Epidermal melanocyte (primary cell): ENCODE results near the gene SNX10.

Experiments used
- DNase-seq: peaks from one replicate; pipeline ENCODE4 v3.0.0; 2011; ENCODE audit warnings: low spot score; ENCODE audit not compliant: insufficient read length

Gene SNX10

GRCh38 chr7:26399736-26400135 is 108.1 kb downstream of the SNX10 start:
- no peak for DNase-seq

DNA sequence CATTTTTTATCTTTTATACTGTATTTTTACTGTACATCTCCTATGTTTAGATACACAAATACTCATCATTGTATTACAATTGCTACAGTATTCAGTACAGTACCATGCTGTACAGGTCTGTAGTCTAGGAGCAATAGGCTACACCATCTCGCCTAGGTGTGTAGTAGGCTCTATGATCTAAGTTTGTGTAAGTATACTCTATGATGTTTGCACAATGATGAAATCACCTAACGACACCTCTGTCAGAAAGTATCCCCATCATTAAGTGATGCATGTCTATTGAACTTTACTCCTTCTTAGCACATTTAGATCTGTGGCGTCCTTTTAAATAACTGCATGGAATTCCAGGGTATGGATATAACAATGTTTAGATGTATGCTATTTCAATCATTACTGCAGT is 112.0 kb downstream of the SNX10 start:
- no peak for DNase-seq

GRCh38 chr7:26404189-26404996 is 112.7 kb downstream of the SNX10 start:
- no peak for DNase-seq

DNA sequence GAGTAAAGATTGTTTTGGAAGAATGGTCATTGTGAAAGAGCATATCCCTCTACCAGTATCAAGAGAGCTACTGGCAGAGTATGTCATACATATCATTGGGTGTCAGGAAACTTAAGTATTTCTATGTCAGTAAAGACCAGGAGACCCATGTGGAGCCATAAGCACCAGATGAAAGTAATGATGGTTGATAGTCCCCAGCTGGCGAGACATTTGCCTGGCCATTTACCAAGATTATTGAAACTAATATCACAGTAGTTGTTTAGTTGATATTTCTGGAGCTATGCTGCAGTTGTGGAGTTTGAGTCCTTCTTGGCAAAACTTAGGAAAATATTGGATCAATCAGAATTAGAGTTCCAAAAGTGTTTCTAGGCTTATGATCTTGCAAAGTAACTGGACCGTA is 114.8 kb downstream of the SNX10 start:
- no peak for DNase-seq

DNA sequence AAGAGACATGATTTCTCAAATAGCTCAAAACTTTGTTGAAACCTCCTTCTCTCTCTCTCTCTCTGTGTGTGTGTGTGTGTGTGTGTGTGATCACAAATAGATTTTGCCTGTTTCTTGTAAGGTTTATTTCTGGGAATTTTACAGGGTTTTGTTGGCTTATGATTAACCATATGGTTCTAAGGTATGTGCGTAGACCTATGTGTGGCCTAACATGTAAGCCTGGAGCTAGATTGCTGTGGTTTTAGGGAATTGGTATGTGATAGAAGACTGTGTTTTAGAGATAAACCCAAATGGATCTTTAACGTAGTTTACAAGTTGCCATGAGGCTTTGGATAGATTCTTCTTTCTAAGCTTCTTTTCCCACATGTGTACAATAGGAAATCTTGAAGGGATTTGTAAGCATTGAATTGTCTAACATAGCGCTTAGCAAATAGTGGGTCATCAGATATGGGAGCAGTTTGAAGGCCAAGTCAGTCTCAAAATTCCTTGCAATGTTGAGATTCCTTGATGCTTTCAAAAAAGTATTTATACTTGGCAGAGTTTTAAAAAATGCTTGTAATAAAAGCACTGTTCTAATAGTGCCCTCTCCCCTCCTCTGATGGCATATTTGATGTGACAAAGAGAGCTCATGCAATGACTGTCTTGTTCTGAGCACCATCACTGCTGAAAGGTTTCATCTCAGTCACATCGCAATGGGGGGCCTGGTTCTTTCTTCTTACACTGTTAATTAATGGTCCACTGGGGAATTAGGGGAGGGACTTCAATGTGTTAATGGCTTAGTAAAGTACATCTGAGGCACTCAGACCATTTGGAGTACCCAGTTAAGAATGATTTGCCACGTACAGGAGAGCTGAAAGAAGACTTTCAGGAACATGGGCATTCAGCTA is 118.2 kb downstream of the SNX10 start:
- no peak for DNase-seq

GRCh38 chr7:26413007-26413691 is 121.5 kb downstream of the SNX10 start:
- no peak for DNase-seq

- no peak for DNase-seq
Observed at GRCh38 chr7:26416004-26416403, 124.3 kb downstream of the SNX10 start.

DNA sequence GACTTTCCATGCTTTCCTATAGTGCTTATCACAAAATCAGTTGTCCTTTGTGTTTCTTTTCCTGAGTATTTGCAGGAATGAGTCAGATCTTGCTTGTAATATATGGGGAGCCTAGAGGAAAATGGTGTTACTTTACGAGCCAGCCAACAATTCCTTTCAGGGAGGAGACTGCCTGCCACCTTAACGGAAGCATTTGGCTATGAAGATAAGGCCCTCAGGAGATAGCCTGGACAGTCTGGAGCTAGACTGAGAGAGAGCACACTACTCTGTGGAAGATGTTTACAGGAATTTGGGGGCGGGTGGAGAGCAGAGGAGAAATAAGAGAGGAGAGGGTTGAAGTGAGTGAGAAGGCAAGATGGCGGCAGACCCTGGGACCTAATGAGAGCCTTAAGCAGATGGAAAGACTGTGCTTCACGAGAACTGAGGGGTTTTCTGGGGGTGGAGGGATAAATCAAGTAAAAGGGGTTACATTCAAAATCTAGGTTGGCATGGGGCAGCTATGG is 126.3 kb downstream of the SNX10 start:
- DNase-seq = no peak

DNA sequence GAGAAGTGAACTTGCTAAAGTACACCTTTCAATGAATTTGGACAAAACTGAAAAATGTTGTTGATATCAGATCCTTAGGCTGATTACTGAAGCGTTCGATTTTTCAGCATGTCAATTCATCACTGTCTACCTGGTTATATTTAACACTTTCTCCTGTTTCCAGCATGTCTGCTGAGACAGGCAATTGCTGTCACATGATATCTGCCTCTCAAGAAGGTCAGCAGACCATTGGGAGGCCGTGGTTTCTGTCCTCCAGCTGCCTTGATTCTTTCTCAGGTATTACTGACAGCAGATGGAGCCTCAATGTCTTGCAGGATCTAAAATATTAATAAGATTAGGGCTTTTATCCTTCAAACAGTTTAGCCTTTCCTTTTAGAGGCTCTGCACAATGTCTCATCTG is 127.5 kb downstream of the SNX10 start:
- no peak for DNase-seq

GRCh38 chr7:26420422-26421019 is 128.9 kb downstream of the SNX10 start:
- DNase-seq = no peak

DNA sequence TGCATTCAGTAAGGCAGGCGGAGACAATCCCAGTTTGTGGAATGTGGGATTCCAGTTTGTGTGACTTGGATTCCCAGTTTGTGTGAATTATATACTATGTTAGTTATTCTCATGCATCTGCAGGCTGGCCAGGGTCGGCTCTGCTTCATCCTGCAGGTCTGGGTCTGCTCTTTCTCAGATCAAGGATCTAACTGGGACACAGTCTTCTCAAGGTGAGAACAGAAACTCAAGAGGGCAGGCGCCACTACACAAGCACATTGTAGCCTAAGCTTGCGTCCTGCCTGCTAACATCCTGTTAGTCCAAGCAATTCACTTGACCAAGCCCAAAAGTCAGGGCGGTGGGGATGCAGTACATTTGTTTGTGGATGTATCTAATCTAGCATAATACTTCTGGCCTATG is 131.1 kb downstream of the SNX10 start:
- DNase-seq = no peak

DNA sequence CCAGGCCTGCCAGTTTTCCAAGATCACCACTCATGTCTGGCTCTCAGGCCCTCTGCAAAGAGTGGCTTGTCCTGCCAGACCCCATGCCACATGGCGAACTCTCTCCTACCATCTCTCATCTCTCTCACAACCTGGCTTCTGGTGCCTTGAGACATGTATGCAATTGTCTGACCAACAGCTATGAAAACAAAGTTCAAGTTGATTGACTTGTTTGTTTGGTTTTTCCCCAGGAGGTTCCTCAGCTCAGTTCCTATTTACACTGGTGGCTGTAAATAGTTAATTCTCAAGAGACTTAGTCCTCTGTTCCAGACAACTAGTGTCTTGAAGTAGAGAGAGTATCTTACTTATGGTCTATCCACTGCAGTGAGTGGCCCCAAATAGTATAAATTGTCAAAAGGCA is 131.8 kb downstream of the SNX10 start:
- no peak for DNase-seq
